GM23248 (cell line): ENCODE results near the gene MFRP. TPM values are rescaled to one million over a fixed set of nuclear protein-coding genes. Genes with fewer than 3 reads are reported as not detected.

Experiments used
- DNase-seq: peaks from one replicate; pipeline ENCODE4 v3.0.0-alpha.2; 2015
- H2AFZ ChIP-seq: fragments of 200-600 bp; sonication (generic); 2 replicates; pipeline ENCODE4 v1.6.1; 2016; ENCODE audit warnings: antibody characterized with exemption
- H3F3A ChIP-seq: fragments of 200-600 bp; sonication (generic); 2 replicates; pipeline ENCODE4 v1.6.1; 2016; ENCODE audit warnings: mild to moderate bottlenecking, antibody characterized with exemption, mixed run types; ENCODE audit not compliant: insufficient read depth
- H3K27ac ChIP-seq: fragments of 200-600 bp; sonication (generic); 2 replicates; pipeline ENCODE4 v1.5.1; 2016; ENCODE audit warnings: mild to moderate bottlenecking
- H3K27me3 ChIP-seq: fragments of 200-600 bp; sonication (generic); replicated peaks from 2 replicates; pipeline ENCODE4 v1.6.1; 2016; ENCODE audit warnings: mild to moderate bottlenecking; ENCODE audit not compliant: insufficient read depth
- H3K36me3 ChIP-seq: fragments of 200-600 bp; sonication (generic); 2 replicates; pipeline ENCODE4 v1.6.1; 2016; ENCODE audit warnings: low read depth, mild to moderate bottlenecking
- H3K4me1 ChIP-seq: fragments of 200-600 bp; sonication (generic); 2 replicates; pipeline ENCODE4 v1.6.1; 2016; ENCODE audit warnings: mild to moderate bottlenecking; ENCODE audit not compliant: insufficient read depth
- H3K4me2 ChIP-seq: fragments of 200-600 bp; sonication (generic); one replicate; pipeline ENCODE4 v1.6.1; 2016; ENCODE audit warnings: mild to moderate bottlenecking; ENCODE audit not compliant: unreplicated experiment
- H3K4me3 ChIP-seq: fragments of 200-600 bp; sonication (generic); 2 replicates; pipeline ENCODE4 v1.5.1; 2016; ENCODE audit warnings: mild to moderate bottlenecking
- H3K79me2 ChIP-seq: fragments of 200-600 bp; sonication (generic); 2 replicates; pipeline ENCODE4 v1.6.1; 2016; ENCODE audit warnings: mild to moderate bottlenecking; ENCODE audit not compliant: insufficient read depth
- H3K9ac ChIP-seq: fragments of 200-600 bp; sonication (generic); 2 replicates; pipeline ENCODE4 v1.6.1; 2016; ENCODE audit warnings: mild to moderate bottlenecking
- H3K9me2 ChIP-seq: fragments of 200-600 bp; sonication (generic); 2 replicates; pipeline ENCODE4 v1.6.1; 2016; ENCODE audit warnings: mixed run types, mild to moderate bottlenecking, moderate library complexity; ENCODE audit not compliant: insufficient read depth
- H3K9me3 ChIP-seq: fragments of 200-600 bp; sonication (generic); one replicate; pipeline ENCODE4 v1.6.1; 2017; ENCODE audit warnings: low read depth
- H4K20me1 ChIP-seq: fragments of 200-600 bp; sonication (generic); 2 replicates; pipeline ENCODE4 v1.6.0; 2016; ENCODE audit not compliant: insufficient read depth
- EZH2 ChIP-seq: fragments of 200-600 bp; sonication (generic); IDR thresholded peaks from 2 replicates; pipeline ENCODE4 v1.6.1; 2018; ENCODE audit warnings: antibody characterized with exemption, mild to moderate bottlenecking; ENCODE audit not compliant: insufficient read depth, poor library complexity, severe bottlenecking
- EZH2phosphoT487 ChIP-seq: fragments of 200-600 bp; sonication (generic); IDR thresholded peaks from 2 replicates; pipeline ENCODE4 v1.6.1; 2018; ENCODE audit warnings: antibody characterized with exemption, moderate library complexity, mild to moderate bottlenecking, low read depth; ENCODE audit not compliant: insufficient read depth
- WGBS, 2 experiments: methylation state at CpG; one replicate each; pipeline ENCODE4 v1.1.6; 2015 to 2017; ENCODE audit warnings: low lambda C conversion rate in 2 of 2, low coverage in 1 of 2; ENCODE audit errors: missing lambda C conversion rate in 2 of 2; 5-methylcytosine and 5-hydroxymethylcytosine counted together
- in situ Hi-C: fragments of 300-500 bp; cut with MboI; formaldehyde crosslinking; loops from 2 replicates; pipeline ENCODE4 v1.15.0; 2020
- polyA plus RNA-seq: library from polyadenylated mRNA; unstranded; fragments of >200 nt; fragmentation: Nextera tagmentation; extraction: Ambion mirVana; gene quantifications from 2 replicates; pipeline ENCODE4 v1.2.1, GENCODE V29; 2016
- total RNA-seq: library from RNA; depleted of rRNA; stranded (reverse); fragments of >200 nt; shearing (Covaris generic); gene quantifications from 2 replicates; pipeline ENCODE4 v1.2.3, GENCODE V29; 2014

MFRP gene
- total and polyA plus RNA-seq, 2 experiments from 2014 or later: not detected

GRCh38 chr11:119315131-119316015 lies 31.1 kb downstream of the MFRP start:
- peak; percentile 39 for DNase-seq
- no peaks in the 10 kb centered on the region for H3K36me3 ChIP-seq
- peak overlapping the region; percentile 72 for H3K4me3 ChIP-seq
- no peak for TF ChIP-seq EZH2phosphoT487
- no peak for TF ChIP-seq EZH2
- no peaks in the 10 kb centered on the region for H3K9me2 ChIP-seq
- peak overlapping the region; percentile 59; the same call in 1 of the 2 replicates for H2AFZ ChIP-seq
- in situ Hi-C loops: no loop called here
- no peaks in the 10 kb centered on the region for H3K9me3 ChIP-seq
- no peaks in the 10 kb centered on the region for H4K20me1 ChIP-seq
- no peaks in the 10 kb centered on the region; the same call in 1 of the 2 replicates for H3K27me3 ChIP-seq
- 14% methylated on average over 21 to 29 of the region's 29 CpGs for WGBS, 2 experiments
- peaks cover 31% of the 10 kb centered on the region for H3K4me1 ChIP-seq
- no peak overlapping the region for H3K27ac ChIP-seq
- no peaks in the 10 kb centered on the region for H3K79me2 ChIP-seq
- H3F3A ChIP-seq: peaks cover 9% of the 10 kb centered on the region; the same call in 1 of the 2 replicates
- H3K9ac ChIP-seq: no peak overlapping the region
- peak overlapping the region; percentile 88 for H3K4me2 ChIP-seq

- 86 to 89% methylated on average over 17 to 18 of the region's 18 CpGs for WGBS, 2 experiments
- H4K20me1 ChIP-seq: no peaks in the 10 kb centered on the region
- no peaks in the 10 kb centered on the region for H3K79me2 ChIP-seq
- no peak overlapping the region for H3K27ac ChIP-seq
- no peaks in the 10 kb centered on the region for H3K36me3 ChIP-seq
- DNase-seq: no peak
- H3K4me2 ChIP-seq: no peak overlapping the region
- H3K9me2 ChIP-seq: no peaks in the 10 kb centered on the region
- in situ Hi-C loops: no loop called here
- peaks cover 9% of the 10 kb centered on the region; the same call in 1 of the 2 replicates for H3F3A ChIP-seq
- no peak overlapping the region for H3K9ac ChIP-seq
- H3K4me1 ChIP-seq: peaks cover 31% of the 10 kb centered on the region
- no peak for TF ChIP-seq EZH2
- no peak for TF ChIP-seq EZH2phosphoT487
- no peak overlapping the region for H2AFZ ChIP-seq
- no peak overlapping the region for H3K4me3 ChIP-seq
- H3K27me3 ChIP-seq: no peaks in the 10 kb centered on the region; the same call in 1 of the 2 replicates
- H3K9me3 ChIP-seq: no peaks in the 10 kb centered on the region
Observed at GRCh38 chr11:119314726-119315125, 31.8 kb downstream of the MFRP start.

DNA sequence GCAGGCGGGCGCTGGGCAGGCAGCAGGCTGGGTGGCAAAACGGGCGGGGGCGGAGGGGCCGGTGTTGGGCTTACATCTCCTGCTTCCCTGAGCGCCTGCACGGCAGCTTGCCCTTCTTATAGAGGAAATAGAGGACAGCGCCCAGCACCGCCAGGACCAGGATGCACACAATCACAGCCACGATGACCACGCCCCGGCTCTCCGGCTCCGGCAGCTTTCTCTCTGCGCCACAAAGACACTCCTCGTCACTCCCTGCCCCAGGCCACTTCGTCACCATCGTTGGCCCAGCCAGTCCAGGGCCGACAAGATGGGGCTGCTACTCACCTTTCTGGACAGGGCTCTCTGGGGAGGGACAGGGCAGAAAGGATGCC lies 35.8 kb downstream of the MFRP start:
- no peaks in the 10 kb centered on the region for H3K27me3 ChIP-seq
- no peak overlapping the region for H2AFZ ChIP-seq
- DNase-seq: no peak
- no peaks in the 10 kb centered on the region for H3K9me2 ChIP-seq
- H3F3A ChIP-seq: 0 out of 2 replicates have a peak, but pooled peaks cover 13% of the 10 kb centered on the region
- no peak overlapping the region for H3K4me3 ChIP-seq
- no peaks in the 10 kb centered on the region for H3K79me2 ChIP-seq
- in situ Hi-C loops: no loop called here
- no peak overlapping the region for H3K9ac ChIP-seq
- H3K4me1 ChIP-seq: peaks cover 11% of the 10 kb centered on the region
- H3K27ac ChIP-seq: no peak overlapping the region
- no peaks in the 10 kb centered on the region for H3K9me3 ChIP-seq
- H3K36me3 ChIP-seq: no peaks in the 10 kb centered on the region
- WGBS, 2 experiments: 98 to 99% methylated on average over 13 to 20 of the region's 20 CpGs
- H3K4me2 ChIP-seq: no peak overlapping the region
- TF ChIP-seq EZH2: no peak
- TF ChIP-seq EZH2phosphoT487: no peak
- no peaks in the 10 kb centered on the region for H4K20me1 ChIP-seq

DNA sequence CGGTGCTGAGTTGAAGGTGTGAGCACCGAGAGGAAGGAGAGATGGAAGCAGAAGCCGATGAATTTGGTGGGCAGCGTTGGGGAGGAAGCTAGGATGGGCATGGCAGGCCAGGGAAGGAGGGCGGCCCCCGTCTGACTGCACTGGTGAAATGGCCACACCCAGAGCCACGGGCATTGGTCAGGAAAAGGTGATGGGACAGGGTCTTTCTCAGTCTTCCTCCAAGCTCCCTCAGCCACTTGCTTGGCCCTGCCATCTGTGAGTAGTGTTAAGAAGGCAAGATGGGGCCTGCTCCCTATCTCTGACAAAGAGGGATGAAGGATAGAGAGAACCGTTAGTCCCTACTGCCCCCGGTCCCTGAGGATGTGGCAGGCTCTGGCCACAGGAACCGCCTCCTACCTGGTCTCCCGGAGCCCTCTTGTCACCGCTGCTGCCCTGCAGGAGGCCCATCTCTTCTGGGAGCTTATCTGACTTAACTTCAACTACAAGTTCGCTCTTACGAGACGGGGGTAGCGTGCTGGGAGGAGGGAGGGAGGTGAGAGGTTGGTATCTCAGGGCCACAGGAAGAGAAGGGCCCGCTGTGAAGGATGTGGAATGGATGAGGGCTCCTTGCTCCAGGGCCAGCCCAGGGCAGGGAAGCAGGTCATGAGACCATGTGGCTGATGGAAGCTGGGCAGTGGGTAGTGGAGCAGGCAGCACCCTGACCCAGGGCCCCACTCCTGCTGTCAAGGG lies 36.4 kb downstream of the MFRP start:
- no peaks in the 10 kb centered on the region for H3K9me3 ChIP-seq
- H3K9me2 ChIP-seq: no peaks in the 10 kb centered on the region
- 0 out of 2 replicates have a peak, but pooled peaks cover 17% of the 10 kb centered on the region for H3F3A ChIP-seq
- H3K36me3 ChIP-seq: no peaks in the 10 kb centered on the region
- no peak overlapping the region for H3K27ac ChIP-seq
- no peak overlapping the region for H3K4me2 ChIP-seq
- H3K79me2 ChIP-seq: no peaks in the 10 kb centered on the region
- TF ChIP-seq EZH2 (no peak), EZH2phosphoT487 (no peak)
- H3K27me3 ChIP-seq: no peaks in the 10 kb centered on the region
- no peak for DNase-seq
- H3K4me3 ChIP-seq: no peak overlapping the region
- H2AFZ ChIP-seq: no peak overlapping the region
- 78 to 82% methylated on average over 17 of the region's 17 CpGs for WGBS, 2 experiments
- in situ Hi-C loops: no loop called here
- H3K4me1 ChIP-seq: peaks cover 8% of the 10 kb centered on the region; the same call in 1 of the 2 replicates
- H3K9ac ChIP-seq: no peak overlapping the region
- H4K20me1 ChIP-seq: no peaks in the 10 kb centered on the region
